DND-41 (cell line): ENCODE data around the gene DCBLD2.

Experiments
- ATAC-seq: fragments of 200-7000 bp; cut with Tn5 transposase; 3 replicates; pipeline ENCODE4 v1.9.1; 2021; ENCODE audit warnings: low read depth; ENCODE audit not compliant: insufficient read depth
- DNase-seq: peaks from one replicate; pipeline ENCODE4 v3.0.0-alpha.2; 2020
- H2AFZ ChIP-seq: 2 replicates; pipeline ENCODE4 v1.6.0; 2012; ENCODE audit warnings: low read depth, low read length
- H3K27ac ChIP-seq: 2 replicates; pipeline ENCODE4 v1.5.1; 2012; ENCODE audit warnings: low read length, inconsistent platforms
- H3K27me3 ChIP-seq: fragments of 200-600 bp; sonication (generic); 2 replicates; pipeline ENCODE4 v1.6.0; 2012; ENCODE audit warnings: low read length, mild to moderate bottlenecking, inconsistent platforms; ENCODE audit not compliant: insufficient read depth, poor library complexity
- H3K36me3 ChIP-seq: 2 replicates; pipeline ENCODE4 v1.5.1; 2012; ENCODE audit warnings: low read length, inconsistent platforms; ENCODE audit not compliant: insufficient read depth
- H3K4me1 ChIP-seq: 2 replicates; pipeline ENCODE4 v1.5.1; 2012; ENCODE audit warnings: mild to moderate bottlenecking, low read length; ENCODE audit not compliant: insufficient read depth
- H3K4me2 ChIP-seq: 2 replicates; pipeline ENCODE4 v1.6.0; 2012; ENCODE audit warnings: mild to moderate bottlenecking, moderate library complexity, low read length, inconsistent platforms; ENCODE audit not compliant: insufficient read depth
- H3K4me3 ChIP-seq, 2 experiments: fragments of 200-600 bp in 1 of 2; shearing (Covaris generic) in 1 of 2; 2 replicates each; pipeline ENCODE4 v1.5.1; 2012 to 2016; ENCODE audit warnings: inconsistent platforms in 2 of 2, low read length in 2 of 2, mild to moderate bottlenecking in 2 of 2, low read depth in 1 of 2, moderate library complexity in 1 of 2
- H3K79me2 ChIP-seq: 2 replicates; pipeline ENCODE4 v1.6.0; 2012; ENCODE audit warnings: low read length, inconsistent platforms; ENCODE audit not compliant: insufficient read depth
- H3K9ac ChIP-seq: 2 replicates; pipeline ENCODE4 v1.6.0; 2012; ENCODE audit warnings: low read depth, mild to moderate bottlenecking, inconsistent platforms, low read length, moderate library complexity
- H3K9me3 ChIP-seq: 2 replicates; pipeline ENCODE4 v1.5.1; 2012; ENCODE audit warnings: low read length, moderate library complexity, mild to moderate bottlenecking, inconsistent platforms; ENCODE audit not compliant: insufficient read depth, severe bottlenecking
- H4K20me1 ChIP-seq: 2 replicates; pipeline ENCODE4 v1.6.0; 2012; ENCODE audit warnings: low read length; ENCODE audit not compliant: insufficient read depth
- EZH2 ChIP-seq: IDR thresholded peaks from 3 replicates; pipeline ENCODE4 v1.6.1; 2012; ENCODE audit warnings: borderline replicate concordance, low read depth, mild to moderate bottlenecking, moderate library complexity, low read length, inconsistent platforms; ENCODE audit not compliant: severe bottlenecking
- TF ChIP-seq, protein P1 (sequence below): IDR thresholded peaks from 2 replicates; pipeline ENCODE4 v1.5.1; 2012; ENCODE audit warnings: borderline replicate concordance, low read length, moderate library complexity, mild to moderate bottlenecking; ENCODE audit not compliant: poor library complexity, severe bottlenecking; ENCODE audit errors: extremely low read depth

The DCBLD2 gene

DNA sequence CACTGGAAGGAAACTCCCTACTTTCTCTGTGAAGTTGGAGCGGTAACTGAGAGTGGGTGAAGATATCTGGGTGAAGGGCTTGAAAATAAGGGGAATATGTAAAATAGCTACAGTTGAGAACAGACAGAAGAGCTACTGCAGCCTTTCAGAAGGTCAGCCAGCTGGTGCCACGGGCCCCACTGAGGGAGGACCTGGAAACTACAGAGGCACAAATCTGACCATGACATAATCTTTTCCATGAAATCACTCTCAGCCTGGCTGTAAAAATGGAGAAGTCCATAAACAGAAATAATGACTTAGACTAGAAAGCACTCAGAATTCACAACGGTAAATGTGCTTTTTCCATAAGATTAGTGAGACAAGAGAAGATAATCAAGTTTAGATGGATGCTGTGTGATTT, 91.9 kb downstream of the DCBLD2 start:
- H3K4me1 ChIP-seq = no peaks in the 10 kb centered on the region

GRCh38 chr3:98808071-98808470, 93.4 kb downstream of the DCBLD2 start:
- TF ChIP-seq, protein P1, sequence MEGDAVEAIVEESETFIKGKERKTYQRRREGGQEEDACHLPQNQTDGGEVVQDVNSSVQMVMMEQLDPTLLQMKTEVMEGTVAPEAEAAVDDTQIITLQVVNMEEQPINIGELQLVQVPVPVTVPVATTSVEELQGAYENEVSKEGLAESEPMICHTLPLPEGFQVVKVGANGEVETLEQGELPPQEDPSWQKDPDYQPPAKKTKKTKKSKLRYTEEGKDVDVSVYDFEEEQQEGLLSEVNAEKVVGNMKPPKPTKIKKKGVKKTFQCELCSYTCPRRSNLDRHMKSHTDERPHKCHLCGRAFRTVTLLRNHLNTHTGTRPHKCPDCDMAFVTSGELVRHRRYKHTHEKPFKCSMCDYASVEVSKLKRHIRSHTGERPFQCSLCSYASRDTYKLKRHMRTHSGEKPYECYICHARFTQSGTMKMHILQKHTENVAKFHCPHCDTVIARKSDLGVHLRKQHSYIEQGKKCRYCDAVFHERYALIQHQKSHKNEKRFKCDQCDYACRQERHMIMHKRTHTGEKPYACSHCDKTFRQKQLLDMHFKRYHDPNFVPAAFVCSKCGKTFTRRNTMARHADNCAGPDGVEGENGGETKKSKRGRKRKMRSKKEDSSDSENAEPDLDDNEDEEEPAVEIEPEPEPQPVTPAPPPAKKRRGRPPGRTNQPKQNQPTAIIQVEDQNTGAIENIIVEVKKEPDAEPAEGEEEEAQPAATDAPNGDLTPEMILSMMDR = no peak
- TF ChIP-seq EZH2 = no peak
- no peak for ATAC-seq
- Histone ChIP-seq H4K20me1 (no peaks in the 10 kb centered on the region), H3K9ac (no peak overlapping the region), H3K4me1 (no peaks in the 10 kb centered on the region), H3K27me3 (no peaks in the 10 kb centered on the region), H3K9me3 (no peaks in the 10 kb centered on the region), H3K27ac (no peak overlapping the region), H3K79me2 (no peaks in the 10 kb centered on the region), H3K4me3 (no peak overlapping the region), H3K36me3 (peaks cover 49% of the 10 kb centered on the region), H3K4me2 (no peak overlapping the region), H2AFZ (no peak overlapping the region)
- no peak for DNase-seq

More for the DNA sequence above, 91.9 kb downstream of the DCBLD2 start:
- no peaks in the 10 kb centered on the region for H4K20me1 ChIP-seq
- TF ChIP-seq, protein P1 = no peak
- no peak overlapping the region for H2AFZ ChIP-seq
- H3K27ac ChIP-seq = no peak overlapping the region
- H3K79me2 ChIP-seq = no peaks in the 10 kb centered on the region
- H3K9me3 ChIP-seq = no peaks in the 10 kb centered on the region
- peaks cover 49% of the 10 kb centered on the region for H3K36me3 ChIP-seq
- ATAC-seq = no peak
- H3K9ac ChIP-seq = no peak overlapping the region
- no peaks in the 10 kb centered on the region for H3K27me3 ChIP-seq
- no peak for DNase-seq
- no peak overlapping the region for H3K4me2 ChIP-seq
- no peak overlapping the region for H3K4me3 ChIP-seq

DNA sequence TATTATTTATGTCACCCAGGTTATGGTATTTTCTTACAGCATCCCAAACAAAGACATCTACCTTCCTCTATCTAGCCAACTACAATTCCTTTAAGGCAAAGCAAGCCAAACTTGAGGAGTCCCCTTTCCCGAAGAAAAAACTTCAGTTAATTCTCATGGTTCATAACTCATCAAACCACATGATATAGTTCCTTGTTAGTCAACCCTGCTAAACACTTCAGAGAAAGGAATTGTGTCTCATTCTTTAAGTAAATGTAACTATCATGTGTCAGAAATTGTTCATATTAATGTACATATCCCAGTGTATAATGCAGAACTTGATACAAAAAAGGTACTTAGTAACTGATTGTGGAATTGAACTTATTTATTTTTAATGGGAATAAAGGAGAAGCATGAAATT, 93.9 kb downstream of the DCBLD2 start:
- no peaks in the 10 kb centered on the region for H4K20me1 ChIP-seq
- DNase-seq = no peak
- no peak overlapping the region for H3K9ac ChIP-seq
- no peak for ATAC-seq
- H2AFZ ChIP-seq = no peak overlapping the region
- no peaks in the 10 kb centered on the region for H3K9me3 ChIP-seq
- H3K4me3 ChIP-seq = no peak overlapping the region
- no peak for TF ChIP-seq EZH2
- TF ChIP-seq, protein P1 = no peak
- H3K4me1 ChIP-seq = no peaks in the 10 kb centered on the region
- H3K27me3 ChIP-seq = no peaks in the 10 kb centered on the region
- no peaks in the 10 kb centered on the region for H3K79me2 ChIP-seq
- no peak overlapping the region for H3K27ac ChIP-seq
- H3K4me2 ChIP-seq = no peak overlapping the region
- H3K36me3 ChIP-seq = peaks cover 49% of the 10 kb centered on the region

GRCh38 chr3:98807011-98807410, 94.5 kb downstream of the DCBLD2 start:
- no peak for ATAC-seq

More at GRCh38 chr3:98807011-98807410, 94.5 kb downstream of the DCBLD2 start:
- Histone ChIP-seq H3K4me2 (no peak overlapping the region), H3K27me3 (no peaks in the 10 kb centered on the region), H3K9ac (no peak overlapping the region), H3K36me3 (peaks cover 45% of the 10 kb centered on the region), H3K79me2 (no peaks in the 10 kb centered on the region), H3K4me3 (no peak overlapping the region), H3K27ac (no peak overlapping the region), H4K20me1 (no peaks in the 10 kb centered on the region), H2AFZ (no peak overlapping the region), H3K4me1 (no peaks in the 10 kb centered on the region), H3K9me3 (no peaks in the 10 kb centered on the region)
- no peak for TF ChIP-seq EZH2
- TF ChIP-seq, protein P1 = no peak
- no peak for DNase-seq
